ENCODE data around the gene INKA1.

DNA sequence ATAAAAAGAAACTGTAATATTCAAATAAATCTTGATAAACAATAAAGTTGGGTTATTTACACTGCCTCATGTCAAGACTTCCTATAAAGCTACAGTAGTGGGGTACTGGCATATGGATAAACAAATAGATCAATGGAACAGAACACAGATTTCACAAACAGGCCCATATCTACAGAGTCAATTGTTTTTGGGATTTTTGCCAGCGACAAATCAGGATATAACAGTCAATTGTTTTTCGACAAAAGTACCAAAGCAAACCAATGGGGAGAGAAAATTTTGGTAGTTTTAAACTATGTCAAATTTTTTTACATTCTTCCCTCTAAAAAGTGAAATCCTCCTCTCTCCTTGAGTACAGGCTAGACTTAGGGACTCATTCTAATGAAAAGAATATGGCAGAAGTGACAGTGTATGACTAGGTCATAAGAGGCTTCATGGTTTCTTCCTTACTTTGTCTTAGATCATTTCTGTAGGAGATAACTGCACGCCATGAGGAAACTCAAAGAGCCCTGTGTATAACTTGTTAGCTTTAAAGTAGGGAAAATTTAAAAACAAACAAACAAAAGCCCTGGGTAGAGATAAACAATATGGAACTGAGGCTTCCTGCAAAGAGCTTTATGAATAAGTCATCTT, 33.7 kb upstream of the INKA1 start:
- no peak for TF ChIP-seq EZH2 (IDR thresholded peaks at IDR 0.05)
- TF ChIP-seq POLR2AphosphoS5 (IDR thresholded peaks at IDR 0.05; ENCODE audit: borderline replicate concordance, low read depth, low read length), result no peak
- TF ChIP-seq FOXP2 (optimal IDR thresholded peaks at IDR 0.05; ENCODE audit: control extremely low read depth, extremely low read length, insufficient read depth), result no peak

Measured in SK-N-MC (cell line).